DND-41 (cell line): ENCODE results near the gene NKAIN4.

ENCODE experiments used
- ATAC-seq: fragments of 200-7000 bp; cut with Tn5 transposase; 3 replicates; pipeline ENCODE4 v1.9.1; 2021; ENCODE audit warnings: low read depth; ENCODE audit not compliant: insufficient read depth
- DNase-seq: peaks from one replicate; pipeline ENCODE4 v3.0.0-alpha.2; 2020
- H2AFZ ChIP-seq: 2 replicates; pipeline ENCODE4 v1.6.0; 2012; ENCODE audit warnings: low read depth, low read length
- H3K27ac ChIP-seq: 2 replicates; pipeline ENCODE4 v1.5.1; 2012; ENCODE audit warnings: low read length, inconsistent platforms
- H3K27me3 ChIP-seq: fragments of 200-600 bp; sonication (generic); 2 replicates; pipeline ENCODE4 v1.6.0; 2012; ENCODE audit warnings: low read length, mild to moderate bottlenecking, inconsistent platforms; ENCODE audit not compliant: insufficient read depth, poor library complexity
- H3K36me3 ChIP-seq: 2 replicates; pipeline ENCODE4 v1.5.1; 2012; ENCODE audit warnings: low read length, inconsistent platforms; ENCODE audit not compliant: insufficient read depth
- H3K4me1 ChIP-seq: 2 replicates; pipeline ENCODE4 v1.5.1; 2012; ENCODE audit warnings: mild to moderate bottlenecking, low read length; ENCODE audit not compliant: insufficient read depth
- H3K4me2 ChIP-seq: 2 replicates; pipeline ENCODE4 v1.6.0; 2012; ENCODE audit warnings: mild to moderate bottlenecking, moderate library complexity, low read length, inconsistent platforms; ENCODE audit not compliant: insufficient read depth
- H3K4me3 ChIP-seq, 2 experiments: fragments of 200-600 bp in 1 of 2; shearing (Covaris generic) in 1 of 2; 2 replicates each; pipeline ENCODE4 v1.5.1; 2012 to 2016; ENCODE audit warnings: inconsistent platforms in 2 of 2, low read length in 2 of 2, mild to moderate bottlenecking in 2 of 2, low read depth in 1 of 2, moderate library complexity in 1 of 2
- H3K79me2 ChIP-seq: 2 replicates; pipeline ENCODE4 v1.6.0; 2012; ENCODE audit warnings: low read length, inconsistent platforms; ENCODE audit not compliant: insufficient read depth
- H3K9ac ChIP-seq: 2 replicates; pipeline ENCODE4 v1.6.0; 2012; ENCODE audit warnings: low read depth, mild to moderate bottlenecking, inconsistent platforms, low read length, moderate library complexity
- H3K9me3 ChIP-seq: 2 replicates; pipeline ENCODE4 v1.5.1; 2012; ENCODE audit warnings: low read length, moderate library complexity, mild to moderate bottlenecking, inconsistent platforms; ENCODE audit not compliant: insufficient read depth, severe bottlenecking
- H4K20me1 ChIP-seq: 2 replicates; pipeline ENCODE4 v1.6.0; 2012; ENCODE audit warnings: low read length; ENCODE audit not compliant: insufficient read depth
- CTCF ChIP-seq: IDR thresholded peaks from 2 replicates; pipeline ENCODE4 v1.5.1; 2012; ENCODE audit warnings: borderline replicate concordance, low read length, moderate library complexity, mild to moderate bottlenecking; ENCODE audit not compliant: poor library complexity, severe bottlenecking; ENCODE audit errors: extremely low read depth
- EZH2 ChIP-seq: IDR thresholded peaks from 3 replicates; pipeline ENCODE4 v1.6.1; 2012; ENCODE audit warnings: borderline replicate concordance, low read depth, mild to moderate bottlenecking, moderate library complexity, low read length, inconsistent platforms; ENCODE audit not compliant: severe bottlenecking

Gene NKAIN4

GRCh38 chr20:63196768-63197470, 57.3 kb downstream of the NKAIN4 start:
- H2AFZ ChIP-seq: no peak overlapping the region
- H3K27ac ChIP-seq: no peak overlapping the region
- H3K36me3 ChIP-seq: peaks cover 73% of the 10 kb centered on the region
- H4K20me1 ChIP-seq: peaks cover 85% of the 10 kb centered on the region
- TF ChIP-seq CTCF (no peak), EZH2 (no peak)
- H3K4me3 ChIP-seq: no peak overlapping the region
- no peaks in the 10 kb centered on the region for H3K4me1 ChIP-seq
- H3K9me3 ChIP-seq: no peaks in the 10 kb centered on the region
- no peak overlapping the region for H3K9ac ChIP-seq
- no peak overlapping the region for H3K4me2 ChIP-seq
- ATAC-seq (no peak), DNase-seq (no peak)
- no peaks in the 10 kb centered on the region for H3K27me3 ChIP-seq
- peaks cover 65% of the 10 kb centered on the region for H3K79me2 ChIP-seq

GRCh38 chr20:63194797-63195173, 59.5 kb downstream of the NKAIN4 start:
- peaks cover 79% of the 10 kb centered on the region for H4K20me1 ChIP-seq
- no peaks in the 10 kb centered on the region for H3K9me3 ChIP-seq

DNA sequence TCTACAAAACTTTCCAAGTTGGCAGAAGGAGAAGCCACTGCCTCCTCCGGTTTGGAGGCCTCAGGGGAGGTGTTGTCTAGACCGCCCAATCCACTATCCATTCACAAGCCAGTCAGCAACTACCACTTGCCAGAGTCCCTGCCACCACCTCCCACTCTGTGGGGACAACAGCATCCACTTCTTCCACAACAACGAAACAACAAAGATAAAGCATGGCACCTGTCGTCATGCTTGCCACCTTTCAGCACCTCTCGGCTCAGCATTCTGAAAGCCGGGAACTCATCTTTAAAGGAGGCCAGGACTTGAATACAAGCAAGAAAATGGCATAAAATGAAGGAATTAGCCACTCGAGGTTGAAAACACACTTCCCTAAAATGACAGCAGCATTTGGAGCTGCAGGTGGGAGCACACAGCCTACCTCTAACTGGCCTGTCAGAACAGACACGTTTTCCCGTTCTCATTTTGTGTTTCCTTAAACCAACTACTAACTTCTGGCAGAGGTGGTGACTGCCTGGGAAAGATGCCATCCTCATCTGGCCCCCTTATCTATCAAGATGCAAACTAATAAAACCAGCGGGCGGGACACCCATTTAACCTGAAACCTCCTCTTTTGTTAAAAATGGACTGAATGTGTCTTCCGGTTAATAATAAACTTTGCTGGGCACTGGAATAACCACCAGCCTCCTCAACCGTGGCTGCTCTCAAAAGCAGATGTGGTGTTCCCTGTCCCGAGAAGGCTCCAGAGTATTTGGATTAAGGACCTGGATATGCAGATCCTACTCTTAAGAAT, 60.1 kb downstream of the NKAIN4 start:
- Histone ChIP-seq H3K27ac (no peak overlapping the region), H2AFZ (no peak overlapping the region), H3K4me2 (no peak overlapping the region), H3K79me2 (peaks cover 38% of the 10 kb centered on the region), H3K4me3 (no peak overlapping the region), H4K20me1 (peaks cover 77% of the 10 kb centered on the region), H3K9me3 (no peaks in the 10 kb centered on the region), H3K27me3 (no peaks in the 10 kb centered on the region), H3K4me1 (peaks cover 4% of the 10 kb centered on the region), H3K36me3 (peaks cover 46% of the 10 kb centered on the region), H3K9ac (no peak overlapping the region)
- ATAC-seq (no peak), DNase-seq (no peak)
- TF ChIP-seq EZH2 (no peak), CTCF (no peak)

More at GRCh38 chr20:63194797-63195173, 59.5 kb downstream of the NKAIN4 start:
- Histone ChIP-seq H3K4me1 (no peaks in the 10 kb centered on the region), H2AFZ (no peak overlapping the region), H3K27me3 (no peaks in the 10 kb centered on the region), H3K4me2 (no peak overlapping the region), H3K79me2 (peaks cover 44% of the 10 kb centered on the region), H3K36me3 (peaks cover 52% of the 10 kb centered on the region), H3K4me3 (no peak overlapping the region), H3K9ac (no peak overlapping the region), H3K27ac (no peak overlapping the region)
- no peak for DNase-seq
- TF ChIP-seq CTCF: no peak
- TF ChIP-seq EZH2: no peak
- ATAC-seq: no peak
